Spleen (tissue), 11 donors: Measurements from ENCODE around the gene PRR33. TPM values are rescaled to one million over a fixed set of nuclear protein-coding genes. Genes with fewer than 3 reads are reported as not detected.

ENCODE experiments used
- DNase-seq: peaks from one replicate; pipeline ENCODE4 v3.0.0-alpha.2; 2020
- H3K27ac ChIP-seq, 8 donors: fragments of 200-600 bp; sonication (generic) in 7 of 8; 1 replicate in 4 of 8; 2 replicates in 4 of 8; pipeline versions ENCODE4 v1.5.0 to v1.8.0; 2016 to 2021; ENCODE audit warnings: inconsistent platforms in 4 of 8, mild to moderate bottlenecking in 4 of 8, moderate library complexity in 1 of 8
- H3K27me3 ChIP-seq, 7 donors: fragments of 200-600 bp; sonication (generic) in 6 of 7; replicated peaks in 1 of 7; 1 replicate in 4 of 7; 2 replicates in 3 of 7; pipeline versions ENCODE4 v1.5.0 to v1.8.0; 2016 to 2021; ENCODE audit warnings: inconsistent platforms in 3 of 7, mild to moderate bottlenecking in 1 of 7
- H3K36me3 ChIP-seq, 6 donors: fragments of 200-600 bp; sonication (generic) in 5 of 6; 1 replicate in 4 of 6; 2 replicates in 2 of 6; pipeline versions ENCODE4 v1.5.0 to v1.8.0; 2016 to 2021; ENCODE audit warnings: inconsistent platforms in 2 of 6
- H3K4me1 ChIP-seq, 6 donors: fragments of 200-600 bp; sonication (generic) in 5 of 6; 1 replicate in 3 of 6; 2 replicates in 3 of 6; pipeline versions ENCODE4 v1.5.0 to v1.8.0; 2016 to 2021; ENCODE audit warnings: inconsistent platforms in 3 of 6
- H3K4me3 ChIP-seq, 8 donors: fragments of 200-600 bp; sonication (generic) in 7 of 8; 1 replicate in 4 of 8; 2 replicates in 4 of 8; pipeline versions ENCODE4 v1.5.0 to v1.8.0; 2016 to 2021; ENCODE audit warnings: inconsistent platforms in 4 of 8, mild to moderate bottlenecking in 4 of 8, moderate library complexity in 2 of 8
- H3K9me3 ChIP-seq, 8 donors: fragments of 200-600 bp; sonication (generic) in 7 of 8; 1 replicate in 4 of 8; 2 replicates in 4 of 8; pipeline versions ENCODE4 v1.5.0 to v1.8.0; 2016 to 2021; ENCODE audit warnings: inconsistent platforms in 4 of 8
- CTCF ChIP-seq, 11 experiments: fragments of 200-600 bp in 7 of 11; fragments of 450-650 bp in 4 of 11; sonication (generic) in 4 of 11; IDR thresholded peaks in 8 of 11; conservative IDR thresholded peaks in 3 of 11; 1 replicate in 7 of 11; 2 replicates in 4 of 11; pipeline versions ENCODE4 v1.4.0 to v1.8.0; 2016 to 2021; ENCODE audit warnings: antibody characterized with exemption in 11 of 11, inconsistent platforms in 4 of 11, mild to moderate bottlenecking in 1 of 11
- POLR2A ChIP-seq, 3 donors: fragments of 450-650 bp; IDR thresholded peaks; one replicate each; pipeline ENCODE4 v1.5.1; 2017; ENCODE audit warnings: antibody characterized with exemption in 3 of 3, mild to moderate bottlenecking in 1 of 3
- POLR2AphosphoS5 ChIP-seq, 3 donors: sonication (generic); formaldehyde crosslinking; IDR thresholded peaks; one replicate each; pipeline ENCODE4 v1.5.1; 2017; ENCODE audit warnings: antibody characterized with exemption in 3 of 3
- WGBS, 5 donors: extraction: QIAGEN DNeasy Blood & Tissue Kit in 3 of 5; methylation state at CpG; one replicate each; pipeline versions ENCODE4 v1.1.5 to v1.1.7; 2013 to 2018; 5-methylcytosine and 5-hydroxymethylcytosine counted together
- intact Hi-C: fragments of 100-400 bp; cut with DNase I; formaldehyde crosslinking; loops from one replicate; pipeline ENCODE4 v1.15.0; 2023; ENCODE audit warnings: low total_unique reads
- polyA plus RNA-seq, 3 donors: library from polyadenylated mRNA; stranded (reverse); fragments of 200-250 nt; gene quantifications; one replicate each; pipeline ENCODE4 v1.2.1, GENCODE V29; 2013
- total RNA-seq, 7 donors: library from RNA; depleted of rRNA in 3 of 7; stranded (reverse); fragments of >200 nt in 3 of 7; fragmentation: NEBNext Ultra II Directional in 4 of 7; extraction: Animal tissue kit (Norgen Biotek cat#: 25700) in 4 of 7; gene quantifications; one replicate each; pipeline versions ENCODE4 v1.1.0 to v1.2.1, GENCODE V29; 2016 to 2021
- donor health status: healthy with polysubstance abuse.
- donor health status: DM: no; HTN: no; CAD: no; lungs with moderate emphysema.
- donor health status: DM: no; HTN: no; CAD: no.
- donor health status: Bipolar disorder and iron deficiency.
- donor health status: healthy.
- donor health status: DM: no; HTN: no; CAD: no.
- donor health status: DM: yes; HTN: yes; CAD: no.

PRR33 gene
- total and polyA plus RNA-seq, 10 donors: 0.03 to 0.64 (median 0.20) TPM; not detected in 7

- intact Hi-C loops: no loop called here
- Histone ChIP-seq H3K27me3 (no peaks in the 10 kb centered on the region), H3K4me3 (peak overlapping the region in 1 of 8 donors; percentile 11), H3K27ac (peak overlapping the region in 6 of 8 donors; percentile 13 to 86 (median 73)), H3K4me1 (peaks cover 37 to 89% (median 77%) of the 10 kb centered on the region in 6 donors), H3K9me3 (no peaks in the 10 kb centered on the region), H3K36me3 (peaks cover 0 to 96% (median 30%) of the 10 kb centered on the region in 6 donors)
- 81 to 94% (median 84%) methylated on average over 6 to 13 of the region's 13 CpGs for WGBS, 5 donors
- peak; percentile 74 for DNase-seq
- TF ChIP-seq POLR2A (IDR thresholded peaks at IDR 0.05): no peak
- TF ChIP-seq POLR2AphosphoS5 (IDR thresholded peaks at IDR 0.05): peak; percentile 3 to 54 (median 17)
- TF ChIP-seq CTCF (IDR thresholded peaks at IDR 0.05 in 8 of 11, conservative IDR thresholded peaks at IDR 0.05 in 3 of 11): no peak
Measured at GRCh38 chr11:1879342-1879940, 12.3 kb downstream of the PRR33 start.

- H3K27me3 ChIP-seq: no peaks in the 10 kb centered on the region
- DNase-seq: peak; percentile 75
- peak in 1 of 3 donors; percentile 40 for TF ChIP-seq POLR2AphosphoS5 (IDR thresholded peaks at IDR 0.05)
- TF ChIP-seq POLR2A (IDR thresholded peaks at IDR 0.05): no peak
- WGBS, 5 donors: 83 to 92% (median 86%) methylated on average over 18 to 30 of the region's 30 CpGs
- H3K9me3 ChIP-seq: no peaks in the 10 kb centered on the region
- intact Hi-C loops: no loop called here
- peak overlapping the region in 1 of 8 donors; percentile 71 for H3K4me3 ChIP-seq
- H3K27ac ChIP-seq: peak overlapping the region in 5 of 8 donors; percentile 6 to 86 (median 76)
- H3K36me3 ChIP-seq: peaks cover 0 to 88% (median 19%) of the 10 kb centered on the region in 6 donors
- peaks cover 37 to 95% (median 78%) of the 10 kb centered on the region in 6 donors for H3K4me1 ChIP-seq
Measured at GRCh38 chr11:1878137-1879031, 13.3 kb downstream of the PRR33 start.

- Histone ChIP-seq H3K4me3 (peak overlapping the region in 1 of 8 donors; percentile 71), H3K27ac (peak overlapping the region in 5 of 8 donors; percentile 44 to 86 (median 76)), H3K9me3 (no peaks in the 10 kb centered on the region), H3K36me3 (peaks cover 0 to 79% (median 12%) of the 10 kb centered on the region in 6 donors), H3K4me1 (peaks cover 37 to 96% (median 76%) of the 10 kb centered on the region in 6 donors), H3K27me3 (no peaks in the 10 kb centered on the region)
- WGBS, 5 donors: 59 to 70% (median 60%) methylated on average over 28 to 33 of the region's 33 CpGs
- peak; percentile 79 for DNase-seq
- TF ChIP-seq CTCF (IDR thresholded peaks at IDR 0.05 in 8 of 11, conservative IDR thresholded peaks at IDR 0.05 in 3 of 11): no peak
- TF ChIP-seq POLR2A (IDR thresholded peaks at IDR 0.05): no peak
- TF ChIP-seq POLR2AphosphoS5 (IDR thresholded peaks at IDR 0.05): peak in 2 of 3 donors; percentile 44 to 51
- intact Hi-C loops: no loop called here
Measured at GRCh38 chr11:1877211-1878136, 14.2 kb downstream of the PRR33 start.
